Measurements from ENCODE around the gene MRPS21. TPM values are rescaled to one million over a fixed set of nuclear protein-coding genes. Genes with fewer than 3 reads are reported as not detected.
"Not testable (repeated sequence)": the region's sequence is repeated elsewhere in the genome, so short reads cannot be mapped to it uniquely, and the experiment has no call there.

The MRPS21 gene
- total and polyA plus RNA-seq, 5 experiments from 2014 or later, result 70.7 to 85.9 (median 78.8) TPM

DNA sequence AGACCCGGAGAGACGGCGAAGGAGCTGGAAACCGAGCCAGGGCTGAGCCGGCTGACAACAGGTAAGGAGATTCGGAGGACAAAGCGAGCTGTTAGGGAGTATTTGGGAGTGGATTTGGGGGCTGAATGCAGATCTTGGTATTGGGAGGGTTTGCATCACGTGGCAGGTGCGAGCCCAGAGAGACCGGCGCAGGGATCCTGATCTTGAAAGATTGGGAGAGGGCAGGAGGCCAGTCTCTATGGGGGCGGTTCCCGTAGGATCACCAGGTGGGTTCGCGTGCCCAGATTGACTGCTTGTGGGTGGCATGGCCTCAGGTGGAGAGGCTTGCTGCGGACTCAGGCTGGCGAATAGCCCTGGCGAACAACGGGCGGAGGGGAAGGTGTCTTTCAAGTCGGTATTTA, 11.1 kb upstream of the MRPS21 start:
- H3K27ac Mint-ChIP-seq, result peak overlapping the region; percentile 34 to 97 (median 92)
- POLR2A ChIA-PET, result interaction anchor here (0.7 to 1.2 kb wide), 4 partner anchors 82 to 395 kb away, joined by 3 to 4 read pairs (median 3); partner anchors contain the start of gene RPRD2

DNA sequence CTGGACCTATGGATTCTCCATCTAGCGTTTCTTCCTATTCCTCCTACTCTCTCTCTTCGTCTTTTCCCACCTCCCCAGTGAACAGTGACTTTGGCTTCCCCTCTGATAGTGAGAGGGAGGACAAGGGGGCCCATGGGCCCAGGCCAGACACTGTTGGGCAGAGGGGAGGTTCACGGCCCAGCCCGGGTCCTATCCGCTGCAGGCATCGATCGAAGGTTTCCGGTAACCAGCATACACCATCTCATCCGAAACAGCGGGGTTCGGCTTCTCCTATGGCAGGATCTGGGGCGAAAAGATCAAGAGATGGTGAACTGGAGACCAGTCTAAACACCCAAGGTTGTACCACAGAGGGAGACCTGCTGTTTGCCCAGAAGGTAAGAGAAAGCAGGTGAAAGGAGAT, 10.4 kb upstream of the MRPS21 start:
- peak overlapping the region in 6 of 10 donors; percentile 12 to 94 (median 36) for H3K27ac Mint-ChIP-seq
- DNase-seq (no peak), ATAC-seq (no peak)
- H3K36me3 Mint-ChIP-seq, result no peaks in the 10 kb centered on the region
- H3K9me3 Mint-ChIP-seq, result no peaks in the 10 kb centered on the region
- H3K4me3 Mint-ChIP-seq, result peak overlapping the region in 7 of 10 donors; percentile 7 to 90 (median 45)
- peaks cover 0 to 10% (median 0%) of the 10 kb centered on the region in 5 donors for H3K27me3 Mint-ChIP-seq
- POLR2A ChIA-PET, result interaction anchor here (1.0 to 1.2 kb wide), 3 partner anchors 81 to 396 kb away, joined by 3 read pairs; partner anchors contain the start of gene RPRD2
- peaks cover 19 to 33% (median 28%) of the 10 kb centered on the region in 4 donors for H3K4me1 Mint-ChIP-seq

More for the DNA sequence above, 11.1 kb upstream of the MRPS21 start:
- ATAC-seq (no peak), DNase-seq (no peak)
- no peaks in the 10 kb centered on the region for H3K9me3 Mint-ChIP-seq
- peak overlapping the region; percentile 75 to 99 (median 89) for H3K4me3 Mint-ChIP-seq
- no peaks in the 10 kb centered on the region for H3K36me3 Mint-ChIP-seq
- peaks cover 19 to 33% (median 28%) of the 10 kb centered on the region in 4 donors for H3K4me1 Mint-ChIP-seq
- peaks cover 0 to 10% (median 0%) of the 10 kb centered on the region in 5 donors for H3K27me3 Mint-ChIP-seq

GRCh38 chr1:150288382-150288781, 5.3 kb upstream of the MRPS21 start:
- no peak for ATAC-seq
- Mint-ChIP-seq H3K9me3 (no peaks in the 10 kb centered on the region), H3K4me3 (no peak overlapping the region), H3K27ac (no peak overlapping the region), H3K27me3 (peaks cover 0 to 3% (median 0%) of the 10 kb centered on the region in 5 donors), H3K36me3 (no peaks in the 10 kb centered on the region), H3K4me1 (peaks cover 6 to 8% (median 7%) of the 10 kb centered on the region in 4 donors)
- no peak for DNase-seq
- POLR2A ChIA-PET, result no interaction called here

DNA sequence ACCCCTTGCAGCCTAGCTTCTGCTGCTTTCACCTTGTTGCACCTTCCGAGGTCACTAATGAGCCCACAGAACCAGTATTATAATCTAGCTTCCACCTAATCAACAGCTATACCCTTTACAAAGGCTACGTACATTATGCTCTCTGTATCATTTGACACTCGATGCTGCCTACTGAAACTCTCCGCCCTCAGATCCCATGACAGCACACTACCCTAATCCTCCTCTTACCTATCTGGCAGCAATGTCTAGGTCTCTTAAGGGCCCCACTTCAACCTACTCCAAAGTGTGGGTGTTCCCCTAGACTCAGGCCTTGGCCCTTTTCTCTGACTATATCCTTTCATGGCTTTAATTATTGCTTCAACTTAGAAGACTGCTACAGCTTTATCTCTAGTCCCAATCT, 4.8 kb upstream of the MRPS21 start:
- no peak for DNase-seq
- ATAC-seq, result no peak
- H3K36me3 Mint-ChIP-seq, result no peaks in the 10 kb centered on the region
- POLR2A ChIA-PET, result no interaction called here
- H3K9me3 Mint-ChIP-seq, result no peaks in the 10 kb centered on the region
- H3K27me3 Mint-ChIP-seq, result no peaks in the 10 kb centered on the region
- peaks cover 7 to 11% (median 11%) of the 10 kb centered on the region in 4 donors for H3K4me1 Mint-ChIP-seq
- no peak overlapping the region for H3K27ac Mint-ChIP-seq
- no peak overlapping the region for H3K4me3 Mint-ChIP-seq

GRCh38 chr1:150295476-150295875, 1.8 kb downstream of the MRPS21 start:
- DNase-seq (no peak), ATAC-seq (no peak)
- POLR2A ChIA-PET, result interaction anchor here (0.6 to 1.1 kb wide), 3 partner anchors 69 to 512 kb away, joined by 4 to 5 read pairs (median 4); partner anchors contain the start of genes CTSK, RPRD2 and TARS2
- Mint-ChIP-seq H3K4me3 (peak overlapping the region in 8 of 10 donors; percentile 0 to 56 (median 25)), H3K27ac (peak overlapping the region; percentile 9 to 76 (median 43)), H3K36me3 (peaks cover 0 to 50% (median 6%) of the 10 kb centered on the region in 3 donors), H3K9me3 (no peaks in the 10 kb centered on the region), H3K27me3 (no peaks in the 10 kb centered on the region), H3K4me1 (peaks cover 15 to 40% (median 30%) of the 10 kb centered on the region in 4 donors)

DNA sequence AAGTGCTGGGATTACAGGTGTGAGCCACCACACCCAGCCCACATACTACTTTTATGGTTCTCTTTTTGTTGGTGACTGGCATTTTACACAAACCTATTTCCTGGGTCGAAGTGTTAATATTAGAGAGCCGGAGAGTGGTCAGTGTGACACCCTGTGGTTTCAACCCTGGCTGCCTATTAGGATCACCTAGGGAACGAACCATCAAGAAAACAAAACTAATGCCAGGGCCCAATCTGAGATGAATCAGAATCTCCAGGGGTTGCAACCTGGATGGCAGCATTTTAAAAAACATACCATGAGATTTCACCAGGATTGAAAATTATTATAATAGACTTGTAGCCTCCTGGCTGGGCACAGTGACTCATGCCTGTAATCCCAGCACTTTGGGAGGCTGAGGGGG, 6.1 kb downstream of the MRPS21 start:
- POLR2A ChIA-PET, result interaction anchor here (0.6 kb wide), 1 partner anchor 124 kb away, joined by 3 read pairs; no protein-coding TSS in a partner anchor
- ATAC-seq, result no peak
- H3K4me3 Mint-ChIP-seq, result no peak overlapping the region
- no peaks in the 10 kb centered on the region for H3K9me3 Mint-ChIP-seq
- DNase-seq, result no peak
- H3K27ac Mint-ChIP-seq, result peak overlapping the region in 2 of 10 donors; percentile 7 to 77
- peaks cover 18 to 33% (median 26%) of the 10 kb centered on the region in 4 donors for H3K4me1 Mint-ChIP-seq
- no peaks in the 10 kb centered on the region for H3K27me3 Mint-ChIP-seq
- H3K36me3 Mint-ChIP-seq, result peaks cover 0 to 76% (median 14%) of the 10 kb centered on the region in 3 donors

GRCh38 chr1:150302338-150302737, 8.7 kb downstream of the MRPS21 start:
- Mint-ChIP-seq H3K9me3 (no peaks in the 10 kb centered on the region), H3K27ac (peak overlapping the region in 2 of 10 donors; percentile 20 to 29)

GRCh38 chr1:150302902-150303301, 9.2 kb downstream of the MRPS21 start:
- H3K4me1 Mint-ChIP-seq, result peaks cover 2 to 17% (median 13%) of the 10 kb centered on the region in 4 donors
- no peak overlapping the region for H3K4me3 Mint-ChIP-seq
- POLR2A ChIA-PET, result interaction anchor here (0.5 to 0.6 kb wide), 3 partner anchors 81 to 371 kb away, joined by 3 to 5 read pairs (median 4); no protein-coding TSS in a partner anchor
- H3K27ac Mint-ChIP-seq, result peak overlapping the region in 4 of 10 donors; percentile 5 to 53 (median 19)
- no peaks in the 10 kb centered on the region for H3K27me3 Mint-ChIP-seq
- peaks cover under 1 to 68% (median 12%) of the 10 kb centered on the region in 3 donors for H3K36me3 Mint-ChIP-seq
- H3K9me3 Mint-ChIP-seq, result no peaks in the 10 kb centered on the region
- no peak for DNase-seq
- ATAC-seq, result no peak

More at GRCh38 chr1:150302338-150302737, 8.7 kb downstream of the MRPS21 start:
- no peaks in the 10 kb centered on the region for H3K27me3 Mint-ChIP-seq
- H3K4me1 Mint-ChIP-seq, result peaks cover 5 to 17% (median 14%) of the 10 kb centered on the region in 4 donors
- POLR2A ChIA-PET, result interaction anchor here (0.6 kb wide), 1 partner anchor 371 kb away, joined by 5 read pairs; no protein-coding TSS in a partner anchor
- DNase-seq (no peak), ATAC-seq (no peak)
- H3K4me3 Mint-ChIP-seq, result no peak overlapping the region
- H3K36me3 Mint-ChIP-seq, result peaks cover 0 to 68% (median 10%) of the 10 kb centered on the region in 3 donors

- H3K27ac Mint-ChIP-seq, H3K4me3 Mint-ChIP-seq, DNase-seq, H3K4me1 Mint-ChIP-seq, H3K9me3 Mint-ChIP-seq, ATAC-seq, H3K27me3 Mint-ChIP-seq, POLR2A ChIA-PET: not testable (repeated sequence)
- H3K36me3 Mint-ChIP-seq, result peaks cover 5 to 37% (median 5%) of the 10 kb centered on the region in 3 donors
Measured at GRCh38 chr1:150308585-150308984, 14.9 kb downstream of the MRPS21 start.

- ATAC-seq, result no peak
- Mint-ChIP-seq H3K4me1 (peaks cover 0 to 3% (median under 1%) of the 10 kb centered on the region in 4 donors), H3K27me3 (no peaks in the 10 kb centered on the region), H3K36me3 (peaks cover 5 to 33% (median 5%) of the 10 kb centered on the region in 3 donors), H3K4me3 (no peak overlapping the region), H3K27ac (peak overlapping the region in 2 of 10 donors; percentile 19 to 31), H3K9me3 (no peaks in the 10 kb centered on the region)
- POLR2A ChIA-PET, result no interaction called here
- no peak for DNase-seq
Measured at GRCh38 chr1:150309758-150310508, 16.3 kb downstream of the MRPS21 start.

GRCh38 chr1:150311762-150312161, 18.1 kb downstream of the MRPS21 start:
- POLR2A ChIA-PET, result no interaction called here
- Mint-ChIP-seq H3K4me1 (peaks cover 0 to 3% (median 0%) of the 10 kb centered on the region in 4 donors), H3K9me3 (no peaks in the 10 kb centered on the region), H3K36me3 (peaks cover 5 to 24% (median 5%) of the 10 kb centered on the region in 3 donors), H3K27ac (peak overlapping the region in 3 of 10 donors; percentile 11 to 47 (median 36)), H3K27me3 (no peaks in the 10 kb centered on the region), H3K4me3 (no peak overlapping the region)
- ATAC-seq (no peak), DNase-seq (no peak)

GRCh38 chr1:150314691-150315090, 21.0 kb downstream of the MRPS21 start:
- not testable (repeated sequence) for H3K4me1 Mint-ChIP-seq, ATAC-seq, H3K9me3 Mint-ChIP-seq, DNase-seq, H3K27me3 Mint-ChIP-seq, H3K4me3 Mint-ChIP-seq, H3K36me3 Mint-ChIP-seq
- POLR2A ChIA-PET, result interaction anchor here (0.6 to 0.8 kb wide), 2 partner anchors 10 to 16 kb away, joined by 3 read pairs; no protein-coding TSS in a partner anchor
- H3K27ac Mint-ChIP-seq, result peak overlapping the region in 1 of 10 donors; percentile 49

DNA sequence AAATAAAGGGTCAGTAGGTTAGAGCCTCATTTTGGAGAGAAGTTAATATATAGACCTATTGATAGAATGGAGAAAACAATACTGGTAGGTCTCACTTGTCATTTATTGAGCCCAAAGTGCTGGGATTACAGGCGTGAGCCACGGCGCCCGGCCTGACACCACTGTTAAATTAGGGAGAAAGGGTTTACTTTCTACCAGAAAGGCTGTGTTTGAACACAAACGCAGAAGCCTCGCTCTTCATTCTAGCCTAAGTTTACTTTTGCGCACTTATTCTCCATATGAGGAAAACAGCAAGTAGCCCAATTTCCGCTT, 27.0 kb downstream of the MRPS21 start:
- no peak for DNase-seq
- peak overlapping the region; percentile 97 to 100 (median 98) for H3K27ac Mint-ChIP-seq

More for the DNA sequence above, 27.0 kb downstream of the MRPS21 start:
- H3K9me3 Mint-ChIP-seq, result no peaks in the 10 kb centered on the region
- peaks cover 8 to 37% (median 30%) of the 10 kb centered on the region in 4 donors for H3K4me1 Mint-ChIP-seq
- no peaks in the 10 kb centered on the region for H3K27me3 Mint-ChIP-seq
- H3K36me3 Mint-ChIP-seq, result peaks cover 0 to 21% (median 4%) of the 10 kb centered on the region in 3 donors
- POLR2A ChIA-PET, result interaction anchor here (1.5 to 4.3 kb wide), 2 partner anchors 43 to 433 kb away, joined by 3 to 39 read pairs; partner anchors contain the start of gene RPRD2
- no peak for ATAC-seq
- peak overlapping the region; percentile 93 to 100 (median 98) for H3K4me3 Mint-ChIP-seq
